ENCODE data around the gene FNDC11. TPM values are rescaled to one million over a fixed set of nuclear protein-coding genes. Genes with fewer than 3 reads are reported as not detected.

Gene FNDC11
- total RNA-seq, 4 donors from 2014 or later: 0.12 to 0.39 TPM; not detected in 2

- WGBS, 2 donors: 84 to 88% methylated on average over 3 of the region's 3 CpGs
- DNase-seq (ENCODE audit: low spot score in 2 of 2): no peak
- no peak for TF ChIP-seq CTCF (IDR thresholded peaks at IDR 0.05)
- intact Hi-C loops (cut with DNase I; ENCODE audit: low total_unique reads): no loop called here
- no peak overlapping the region for H3K4me3 ChIP-seq (ENCODE audit: low read depth, poor library complexity, severe bottlenecking)
Observed at GRCh38 chr20:63602321-63602720, 48.4 kb downstream of the FNDC11 start.

Other genes with a start within 250 kb of the FNDC11 start
- under 1 TPM in 1 of 4 donors, not detected in 3; 0.13 TPM for gene CHRNA4, start 192.8 kb upstream of the FNDC11 start, total RNA-seq
- gene KCNQ2, start 81.5 kb upstream of the FNDC11 start, total RNA-seq: not detected
- gene EEF1A2, start 55.1 kb upstream of the FNDC11 start, total RNA-seq: 10 to 100 TPM; 13.3 to 26.8 (median 22.9) TPM
- gene PPDPF, start 33.4 kb upstream of the FNDC11 start, total RNA-seq: 100 to 1,000 TPM; 122 to 426 (median 348) TPM
- gene PTK6, start 16.8 kb upstream of the FNDC11 start, total RNA-seq: 100 to 1,000 TPM in 1 of 4 donors, 10 to 100 TPM in 3; 72.4 to 101 (median 79.9) TPM
- gene SRMS, start 6.4 kb upstream of the FNDC11 start, total RNA-seq: under 1 TPM in 3 of 4 donors, not detected in 1; 0.16 to 0.59 (median 0.37) TPM
- 10 to 100 TPM; 26.9 to 35.4 (median 28.6) TPM for gene HELZ2, start 20.1 kb downstream of the FNDC11 start, total RNA-seq
- gene GMEB2, start 72.9 kb downstream of the FNDC11 start, total RNA-seq: 10 to 100 TPM; 11.9 to 18.3 (median 13.7) TPM
- gene STMN3, start 99.3 kb downstream of the FNDC11 start, total RNA-seq: 10 to 100 TPM in 3 of 4 donors, 1 to 10 TPM in 1; 9.4 to 23.0 (median 12.0) TPM
- gene RTEL1, start 104.2 kb downstream of the FNDC11 start, total RNA-seq: 10 to 100 TPM in 3 of 4 donors, 1 to 10 TPM in 1; 8.5 to 38.3 (median 12.7) TPM
- 10 to 100 TPM in 2 of 4 donors, 1 to 10 TPM in 2; 3.0 to 49.5 (median 12.1) TPM for gene TNFRSF6B, start 142.5 kb downstream of the FNDC11 start, total RNA-seq
- gene ARFRP1, start 153.8 kb downstream of the FNDC11 start, total RNA-seq: 10 to 100 TPM; 20.7 to 42.6 (median 34.7) TPM
- gene ZGPAT, start 153.9 kb downstream of the FNDC11 start, total RNA-seq: 10 to 100 TPM; 34.4 to 44.7 (median 35.9) TPM
- 10 to 100 TPM; 17.8 to 26.3 (median 21.8) TPM for gene LIME1, start 182.5 kb downstream of the FNDC11 start, total RNA-seq
- 100 to 1,000 TPM in 2 of 4 donors, 10 to 100 TPM in 2; 79.9 to 127 (median 96.2) TPM for gene SLC2A4RG, start 185.6 kb downstream of the FNDC11 start, total RNA-seq